IMR-90 (cell line): Measurements from ENCODE around the gene ZNF735. TPM values are rescaled to one million over a fixed set of nuclear protein-coding genes. Genes with fewer than 3 reads are reported as not detected.

Experiments
- ATAC-seq: fragments of 200-7000 bp; cut with Tn5 transposase; 2 replicates; pipeline ENCODE4 v1.9.1; 2020; ENCODE audit warnings: low read depth, mild to moderate bottlenecking, moderate library complexity
- BruUV-seq: library from RNA; stranded (reverse); fragments of 400-500 nt; replicated peaks from 2 replicates; lab custom pipeline; 2021; lab: Mats Ljungman, UMichigan
- CTCF ChIA-PET: fragments of 300-600 bp; formaldehyde crosslinking; extraction: SDS; loops from one replicate; lab custom pipeline; 2021; ENCODE audit warnings: antibody characterized with exemption; lab: Yijun Ruan, JAX
- POLR2A ChIA-PET: fragments of 300-600 bp; sonication (Branson Sonifier 250); formaldehyde crosslinking; loops from one replicate; lab custom pipeline; 2022; ENCODE audit warnings: antibody characterized with exemption; ENCODE audit not compliant: unreplicated experiment; lab: Charles Lee
- DNase-seq: peaks from one replicate; pipeline ENCODE4 v3.0.0; 2013
- H2AFZ ChIP-seq: replicated peaks from 2 replicates; pipeline ENCODE3; 2013; ENCODE audit warnings: low read length, mild to moderate bottlenecking; ENCODE audit not compliant: poor library complexity
- H2AK5ac ChIP-seq: 2 replicates; pipeline ENCODE4 v1.6.1; 2013; ENCODE audit warnings: low read depth, low read length, inconsistent platforms
- H2AK9ac ChIP-seq: replicated peaks from 2 replicates; pipeline ENCODE3; 2013; ENCODE audit warnings: mild to moderate bottlenecking, low read depth, low read length, moderate library complexity; ENCODE audit not compliant: poor library complexity
- H2BK120ac ChIP-seq: 2 replicates; pipeline ENCODE4 v1.6.1; 2013; ENCODE audit warnings: low read depth, low read length, inconsistent platforms
- H2BK15ac ChIP-seq: 3 replicates; pipeline ENCODE4 v1.6.1; 2013; ENCODE audit warnings: low read depth, low read length, inconsistent platforms
- H2BK20ac ChIP-seq: 2 replicates; pipeline ENCODE4 v1.6.1; 2013; ENCODE audit warnings: low read depth, mild to moderate bottlenecking, inconsistent platforms, low read length, moderate library complexity
- H2BK5ac ChIP-seq: 2 replicates; pipeline ENCODE4 v1.6.1; 2013; ENCODE audit warnings: mild to moderate bottlenecking, low read depth, low read length, inconsistent platforms; ENCODE audit not compliant: poor library complexity, severe bottlenecking
- H3K14ac ChIP-seq: replicated peaks from 2 replicates; pipeline ENCODE4 v1.6.1; 2013; ENCODE audit warnings: low read depth, low read length, inconsistent platforms
- H3K18ac ChIP-seq: 2 replicates; pipeline ENCODE4 v1.6.1; 2013; ENCODE audit warnings: low read depth, low read length, control low read depth
- H3K23ac ChIP-seq: 2 replicates; pipeline ENCODE4 v1.6.1; 2013; ENCODE audit warnings: low read depth, low read length, inconsistent platforms
- H3K27ac ChIP-seq: 2 replicates; pipeline ENCODE4 v1.5.1; 2013; ENCODE audit warnings: mild to moderate bottlenecking, control low read depth, low read length; ENCODE audit not compliant: insufficient read depth
- H3K27me3 ChIP-seq: 2 replicates; pipeline ENCODE4 v1.6.1; 2013; ENCODE audit warnings: low read length; ENCODE audit not compliant: control insufficient read depth, insufficient read depth
- H3K36me3 ChIP-seq: 2 replicates; pipeline ENCODE4 v1.6.1; 2013; ENCODE audit warnings: low read length, mixed read lengths; ENCODE audit not compliant: control insufficient read depth, insufficient read depth
- H3K4ac ChIP-seq: 2 replicates; pipeline ENCODE4 v1.6.1; 2013; ENCODE audit warnings: low read depth, low read length, inconsistent platforms
- H3K4me1 ChIP-seq: 2 replicates; pipeline ENCODE4 v1.6.1; 2013; ENCODE audit warnings: low read length, mixed read lengths; ENCODE audit not compliant: control insufficient read depth, insufficient read depth
- H3K4me2 ChIP-seq: 2 replicates; pipeline ENCODE4 v1.6.1; 2013; ENCODE audit warnings: low read depth, mild to moderate bottlenecking, control low read depth, low read length, moderate library complexity
- H3K4me3 ChIP-seq: 2 replicates; pipeline ENCODE4 v1.5.1; 2013; ENCODE audit warnings: low read depth, mild to moderate bottlenecking, control low read depth, low read length, moderate library complexity; ENCODE audit not compliant: insufficient read depth
- H3K56ac ChIP-seq: 2 replicates; pipeline ENCODE4 v1.6.1; 2013; ENCODE audit warnings: low read length, inconsistent platforms; ENCODE audit not compliant: insufficient read depth; ENCODE audit errors: extremely low read depth
- H3K79me1 ChIP-seq, 2 experiments: 2 replicates each; pipeline ENCODE4 v1.6.1; 2013; ENCODE audit warnings: low read length in 2 of 2, inconsistent platforms in 1 of 2, low read depth in 1 of 2
- H3K9ac ChIP-seq: 2 replicates; pipeline ENCODE4 v1.6.1; 2013; ENCODE audit warnings: low read depth, low read length, control low read depth
- H3K9me1 ChIP-seq: 2 replicates; pipeline ENCODE4 v1.6.1; 2013; ENCODE audit warnings: low read length, inconsistent platforms; ENCODE audit not compliant: insufficient read depth
- H3K9me3 ChIP-seq: 2 replicates; pipeline ENCODE4 v1.6.1; 2013; ENCODE audit warnings: low read length; ENCODE audit not compliant: control insufficient read depth, insufficient read depth
- H4K20me1 ChIP-seq: 2 replicates; pipeline ENCODE4 v1.6.1; 2013; ENCODE audit warnings: low read length, inconsistent platforms; ENCODE audit not compliant: insufficient read depth
- H4K5ac ChIP-seq: 2 replicates; pipeline ENCODE4 v1.6.1; 2013; ENCODE audit warnings: mild to moderate bottlenecking, low read depth, low read length, control low read depth
- H4K8ac ChIP-seq, 2 experiments: 2 replicates each; pipeline ENCODE4 v1.6.1; 2013; ENCODE audit warnings: low read depth in 2 of 2, low read length in 2 of 2, control low read depth in 1 of 2, inconsistent platforms in 1 of 2
- H4K91ac ChIP-seq: 2 replicates; pipeline ENCODE4 v1.6.1; 2013; ENCODE audit warnings: low read depth, low read length, inconsistent platforms; ENCODE audit not compliant: insufficient read depth
- CEBPB ChIP-seq: IDR thresholded peaks from 2 replicates; pipeline ENCODE4 v1.6.1; 2012; ENCODE audit warnings: low read depth, low read length, improper control_type of control experiment
- CHD1 ChIP-seq: IDR thresholded peaks from 2 replicates; pipeline ENCODE4 v1.6.1; 2012; ENCODE audit warnings: low read depth, low read length, improper control_type of control experiment
- CTCF ChIP-seq: conservative IDR thresholded peaks from 2 replicates; pipeline ENCODE4 v1.5.1; 2012; ENCODE audit warnings: mild to moderate bottlenecking, low read depth, low read length, improper control_type of control experiment
- ELK1 ChIP-seq: fragments of 150-350 bp; IDR thresholded peaks from 2 replicates; pipeline ENCODE4 v1.6.1; 2016; ENCODE audit warnings: low read depth, mild to moderate bottlenecking, low read length, moderate library complexity, borderline replicate concordance
- FOS ChIP-seq: fragments of 150-350 bp; IDR thresholded peaks from 2 replicates; pipeline ENCODE4 v1.6.1; 2016; ENCODE audit warnings: low read depth, low read length
- NFE2L2 ChIP-seq: fragments of 150-350 bp; IDR thresholded peaks from 2 replicates; pipeline ENCODE4 v1.6.1; 2016; ENCODE audit warnings: low read depth, mild to moderate bottlenecking, low read length
- RAD21 ChIP-seq: IDR thresholded peaks from 2 replicates; pipeline ENCODE4 v1.6.1; 2012; ENCODE audit warnings: low read length, improper control_type of control experiment
- SMC3 ChIP-seq: fragments of 150-350 bp; IDR thresholded peaks from 2 replicates; pipeline ENCODE4 v1.6.1; 2016; ENCODE audit warnings: low read depth, mild to moderate bottlenecking, antibody characterized with exemption, low read length, moderate library complexity
- WGBS, 2 experiments: methylation state at CpG; one replicate each; pipeline versions ENCODE4 v1.1.5 to v1.1.7; 2013; ENCODE audit warnings: missing lambda C conversion rate in 2 of 2; ENCODE audit not compliant: insufficient read length in 1 of 2; ENCODE audit errors: extremely low coverage in 2 of 2; 5-methylcytosine and 5-hydroxymethylcytosine counted together
- dilution Hi-C: fragments of 300-500 bp; cut with HindIII; formaldehyde crosslinking; loops from one replicate; pipeline ENCODE4 v1.14.3; 2018; ENCODE audit warnings: low sequenced_read_pairs; ENCODE audit not compliant: unreplicated experiment
- in situ Hi-C: fragments of 300-500 bp; cut with MboI; formaldehyde crosslinking; loops from 3 replicates; pipeline ENCODE4 v1.14.3; 2019; ENCODE audit warnings: low sequenced_read_pairs, inconsistent platforms, mixed read lengths
- intact Hi-C: fragments of 100-400 bp; cut with micrococcal nuclease; formaldehyde crosslinking; loops from 2 replicates; pipeline ENCODE4 v1.10.0; 2022
- polyA plus RNA-seq, 3 experiments: library from polyadenylated mRNA; depleted of rRNA; stranded (reverse); fragments of >200 nt; gene quantifications; 2 replicates each; pipeline ENCODE4 v1.2.3, GENCODE V29; 2012; ENCODE audit warnings: low replicate concordance in 1 of 3
- total RNA-seq: library from RNA; depleted of rRNA; stranded (reverse); fragments of >200 nt; gene quantifications from 2 replicates; pipeline ENCODE4 v1.2.3, GENCODE V29; 2012

Gene ZNF735
- total and polyA plus RNA-seq, 2 of the 4 experiments (the other 2 are of a cell fraction) = not detected

GRCh38 chr7:64181586-64181985 lies 25.4 kb upstream of the ZNF735 start:
- Histone ChIP-seq H2BK20ac (no peak overlapping the region), H2BK120ac (no peak overlapping the region), H3K79me1 (no peaks in the 10 kb centered on the region), H4K5ac (no peak overlapping the region), H2AK5ac (no peak overlapping the region), H3K4me2 (no peak overlapping the region), H3K4ac (no peak overlapping the region), H3K9ac (no peak overlapping the region), H3K27me3 (no peaks in the 10 kb centered on the region), H3K4me1 (no peaks in the 10 kb centered on the region), H2AK9ac (no peak overlapping the region), H2AFZ (no peak overlapping the region), H3K14ac (no peak overlapping the region), H2BK15ac (no peak overlapping the region), H3K23ac (no peak overlapping the region), H3K36me3 (no peaks in the 10 kb centered on the region), H4K91ac (no peak overlapping the region), H4K8ac (no peak overlapping the region), H3K9me3 (peaks cover 18% of the 10 kb centered on the region; the same call in 1 of the 2 replicates), H4K20me1 (no peaks in the 10 kb centered on the region), H2BK5ac (no peak overlapping the region), H3K56ac (no peak overlapping the region), H3K27ac (no peak overlapping the region), H3K9me1 (no peaks in the 10 kb centered on the region), H3K18ac (no peak overlapping the region), H3K4me3 (no peak overlapping the region)
- no TSS peak for BruUV-seq
- CTCF ChIA-PET = no interaction called here
- WGBS, 2 experiments = 31% methylated on average over 6 of the region's 46 CpGs; no CpG with 5 or more reads in 1 of the 2 experiments
- in situ Hi-C loops (no loop called here), dilution Hi-C loops (no loop called here), intact Hi-C loops (no loop called here)
- POLR2A ChIA-PET = no interaction called here
- no peak for DNase-seq
- no peak for ATAC-seq
- no peak for TF ChIP-seq ELK1
- TF ChIP-seq SMC3 = no peak
- no peak for TF ChIP-seq CHD1
- no peak for TF ChIP-seq NFE2L2
- TF ChIP-seq CEBPB = no peak
- no peak for TF ChIP-seq CTCF
- no peak for TF ChIP-seq RAD21
- TF ChIP-seq FOS = no peak
